GM12801 (cell line): Measurements from ENCODE around the gene PTPRK.

ENCODE experiments used
- TF ChIP-seq, protein P1 (sequence below): IDR thresholded peaks from one replicate; pipeline ENCODE4 v1.5.1; 2011; ENCODE audit warnings: control low read depth; ENCODE audit not compliant: insufficient read length; ENCODE audit errors: extremely low read depth

Gene PTPRK

DNA sequence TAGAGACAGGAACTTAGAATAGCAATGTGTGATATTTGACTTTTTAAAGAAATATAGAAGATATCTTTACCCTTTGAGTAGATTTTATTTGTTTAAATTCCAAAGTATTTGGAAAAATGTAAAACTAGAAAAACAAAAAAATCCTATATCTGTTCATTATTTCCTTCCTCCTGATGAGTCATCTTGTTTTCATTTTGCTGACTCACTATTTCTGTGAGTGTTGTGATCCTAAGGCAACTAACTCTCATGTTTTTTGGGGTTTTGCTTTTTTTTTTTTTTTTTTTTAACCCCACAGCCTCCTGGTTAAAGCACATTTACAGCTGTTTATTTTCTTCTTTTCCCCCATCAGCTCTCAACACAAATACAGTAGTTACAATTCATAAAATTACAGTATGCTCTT lies 581.7 kb downstream of the PTPRK start:
- TF ChIP-seq, protein P1, sequence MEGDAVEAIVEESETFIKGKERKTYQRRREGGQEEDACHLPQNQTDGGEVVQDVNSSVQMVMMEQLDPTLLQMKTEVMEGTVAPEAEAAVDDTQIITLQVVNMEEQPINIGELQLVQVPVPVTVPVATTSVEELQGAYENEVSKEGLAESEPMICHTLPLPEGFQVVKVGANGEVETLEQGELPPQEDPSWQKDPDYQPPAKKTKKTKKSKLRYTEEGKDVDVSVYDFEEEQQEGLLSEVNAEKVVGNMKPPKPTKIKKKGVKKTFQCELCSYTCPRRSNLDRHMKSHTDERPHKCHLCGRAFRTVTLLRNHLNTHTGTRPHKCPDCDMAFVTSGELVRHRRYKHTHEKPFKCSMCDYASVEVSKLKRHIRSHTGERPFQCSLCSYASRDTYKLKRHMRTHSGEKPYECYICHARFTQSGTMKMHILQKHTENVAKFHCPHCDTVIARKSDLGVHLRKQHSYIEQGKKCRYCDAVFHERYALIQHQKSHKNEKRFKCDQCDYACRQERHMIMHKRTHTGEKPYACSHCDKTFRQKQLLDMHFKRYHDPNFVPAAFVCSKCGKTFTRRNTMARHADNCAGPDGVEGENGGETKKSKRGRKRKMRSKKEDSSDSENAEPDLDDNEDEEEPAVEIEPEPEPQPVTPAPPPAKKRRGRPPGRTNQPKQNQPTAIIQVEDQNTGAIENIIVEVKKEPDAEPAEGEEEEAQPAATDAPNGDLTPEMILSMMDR = no peak

DNA sequence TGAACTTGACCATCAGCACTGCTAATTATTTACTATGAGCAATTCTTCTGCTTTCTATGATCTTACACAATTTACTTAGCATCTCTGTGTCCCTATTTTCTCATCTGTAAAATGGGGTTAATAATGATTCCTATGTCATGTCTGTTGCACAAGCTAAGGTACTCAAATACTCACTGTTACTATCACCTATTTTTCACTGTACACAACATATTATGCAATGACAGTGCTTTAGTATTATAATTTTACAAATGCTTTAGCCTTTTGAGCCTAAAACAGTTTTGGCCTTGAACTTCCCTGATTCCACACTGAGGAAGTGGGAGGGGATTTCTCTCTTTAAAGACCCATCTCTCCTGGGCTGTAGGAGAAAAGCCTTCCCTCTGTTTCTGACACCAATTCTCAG lies 582.7 kb downstream of the PTPRK start:
- TF ChIP-seq, protein P1 = no peak

DNA sequence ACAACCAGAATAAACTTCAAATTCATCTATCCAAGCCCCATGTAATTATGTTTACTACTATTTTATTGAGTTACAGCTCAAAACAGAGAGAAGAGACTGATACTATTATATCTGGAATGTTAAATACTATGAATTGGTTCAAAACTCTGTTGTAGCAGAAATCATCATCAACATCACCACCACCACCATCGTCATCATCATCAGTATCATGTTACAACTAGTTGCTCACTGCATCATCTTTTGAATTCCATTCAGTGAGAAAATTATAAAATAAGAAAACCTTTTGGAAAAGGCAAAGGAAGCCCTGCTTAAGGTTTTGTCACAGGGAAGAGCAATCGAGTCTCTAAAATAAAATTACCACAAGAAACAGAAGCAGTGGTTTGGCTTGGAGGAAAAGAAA lies 583.3 kb downstream of the PTPRK start:
- TF ChIP-seq, protein P1 = no peak

DNA sequence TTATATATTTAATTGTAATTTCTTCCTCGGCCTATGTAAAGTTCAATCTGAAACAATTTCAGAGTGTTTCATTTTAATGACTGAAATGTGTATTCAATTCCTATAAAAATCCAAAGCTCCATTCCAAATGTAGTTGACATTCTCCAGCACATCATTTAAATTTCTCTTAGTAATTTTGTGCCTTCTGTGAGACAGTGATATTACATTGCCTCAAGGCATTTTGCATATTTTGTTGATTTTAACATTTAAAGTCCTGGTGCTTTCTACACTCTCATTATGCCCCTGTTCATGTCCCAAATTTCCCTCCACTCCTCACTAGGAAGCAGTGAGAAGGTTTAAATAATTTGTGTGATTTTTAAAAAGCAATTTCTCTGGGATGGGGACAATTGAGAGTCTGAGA lies 585.4 kb downstream of the PTPRK start:
- TF ChIP-seq, protein P1 = no peak

DNA sequence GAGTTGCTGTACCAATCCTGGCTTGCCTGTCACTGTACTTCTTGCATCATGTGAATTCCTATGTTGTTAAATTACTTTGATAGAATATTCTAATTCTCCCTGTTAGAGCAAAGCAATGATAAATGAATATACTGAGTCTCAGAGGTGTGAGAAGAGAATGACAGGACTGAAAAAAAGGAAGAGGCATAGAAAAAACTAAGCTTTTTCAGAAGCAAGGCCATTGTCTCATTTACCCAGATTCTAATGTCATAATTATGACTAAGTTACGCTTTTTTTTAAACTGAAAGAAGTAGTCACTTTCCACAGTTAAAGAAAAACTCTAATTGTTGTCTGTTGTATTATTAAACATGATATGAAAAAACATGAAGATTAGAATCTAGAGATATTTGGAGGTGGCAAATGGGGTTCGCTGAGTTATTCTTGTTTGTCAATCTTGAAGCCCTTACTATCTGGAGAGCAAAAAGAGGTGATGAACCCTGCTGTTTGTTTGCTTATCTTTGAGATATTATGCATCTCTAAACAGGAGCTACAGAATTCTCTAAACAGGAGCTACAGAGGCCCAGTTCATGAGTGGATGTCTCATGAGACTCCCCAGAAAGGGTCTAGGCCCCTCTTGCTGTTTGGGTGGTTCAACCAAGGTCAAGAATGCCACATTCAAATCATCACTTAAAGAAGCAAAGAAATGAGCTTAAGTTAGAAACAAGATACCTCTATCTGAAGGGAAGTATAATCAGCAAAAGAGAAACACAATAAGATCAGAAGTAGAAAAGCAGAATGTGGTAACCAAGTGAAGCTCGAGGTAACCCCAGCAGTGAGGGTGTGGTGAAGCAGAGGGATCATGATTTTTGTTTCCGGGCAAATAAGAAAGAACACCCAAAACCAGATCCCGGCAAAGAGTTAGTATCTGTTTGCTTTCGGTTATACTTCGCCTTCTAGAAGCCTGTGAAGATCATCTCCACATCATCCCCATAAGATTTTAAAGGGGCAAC lies 586.3 kb downstream of the PTPRK start:
- TF ChIP-seq, protein P1 = no peak

DNA sequence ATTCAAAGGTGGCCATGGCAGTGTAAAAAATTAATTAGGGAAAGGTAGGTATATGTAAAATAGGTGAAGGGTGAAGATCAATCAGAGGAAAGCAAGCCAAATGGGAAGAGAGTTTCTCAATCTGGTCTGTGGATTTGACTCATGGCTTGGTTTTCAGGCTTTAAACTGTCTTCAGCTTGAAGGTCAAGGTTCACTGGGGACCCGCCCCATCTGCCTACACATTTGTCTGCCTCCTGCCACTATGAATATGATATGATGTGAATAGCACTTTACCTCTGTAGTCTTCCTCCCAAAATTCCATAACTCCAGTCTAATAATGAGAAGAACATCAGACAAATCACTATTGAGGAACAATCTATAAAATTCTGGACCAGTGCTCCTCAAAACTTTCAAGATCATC lies 587.3 kb downstream of the PTPRK start:
- TF ChIP-seq, protein P1 = no peak

DNA sequence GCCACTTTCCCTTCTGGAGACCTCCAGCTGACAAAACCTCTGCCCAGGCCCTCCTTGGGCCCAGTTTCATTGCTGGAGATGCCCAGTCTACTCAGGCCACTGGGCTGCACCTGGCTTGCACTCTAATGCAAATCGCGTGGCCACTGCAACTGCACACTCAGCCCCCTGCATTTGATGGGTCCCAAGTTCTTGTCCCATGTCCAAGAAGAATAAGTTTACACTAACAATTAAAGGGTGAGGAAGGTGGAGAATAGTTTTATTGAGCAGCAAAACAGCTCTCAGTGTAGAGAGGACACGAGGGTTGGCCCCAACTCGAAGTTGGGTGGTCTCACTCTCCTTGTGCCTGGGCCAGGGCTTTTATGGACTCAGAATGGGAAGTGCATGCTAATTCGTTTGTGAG lies 587.7 kb downstream of the PTPRK start:
- TF ChIP-seq, protein P1 = no peak
